VCaP (cell line): ENCODE results near the gene CD47.
A peak's percentile ranks its signal among the peaks of the same experiment; 100 is the strongest.

Experiments
- H3K27ac ChIP-seq: fragments of 450-650 bp; 2 replicates; pipeline ENCODE4 v1.5.1; 2017
- CTCF ChIP-seq: fragments of 450-650 bp; conservative IDR thresholded peaks from 2 replicates; pipeline ENCODE4 v1.5.1; 2017; ENCODE audit warnings: mild to moderate bottlenecking, moderate library complexity

The CD47 gene

GRCh38 chr3:108021533-108021932 lies 69.3 kb downstream of the CD47 start:
- TF ChIP-seq CTCF = no peak
- no peak overlapping the region for H3K27ac ChIP-seq

GRCh38 chr3:108021131-108021530 lies 69.7 kb downstream of the CD47 start:
- H3K27ac ChIP-seq = no peak overlapping the region
- TF ChIP-seq CTCF = no peak

GRCh38 chr3:108018552-108018951 lies 72.3 kb downstream of the CD47 start:
- no peak overlapping the region for H3K27ac ChIP-seq
- no peak for TF ChIP-seq CTCF

- H3K27ac ChIP-seq = no peak overlapping the region
- no peak for TF ChIP-seq CTCF
These were observed 73.2 kb downstream of the CD47 start for GRCh38 chr3:108017587-108017986.

- no peak overlapping the region for H3K27ac ChIP-seq
- no peak for TF ChIP-seq CTCF
These were observed 75.9 kb downstream of the CD47 start for GRCh38 chr3:108014943-108015342.

- 0 out of 2 replicates have a peak overlapping the region, but pooled peaks have one; percentile 12 for H3K27ac ChIP-seq
- TF ChIP-seq CTCF = no peak
These were observed 77.4 kb downstream of the CD47 start for GRCh38 chr3:108013141-108014055.

- H3K27ac ChIP-seq = no peak overlapping the region
- TF ChIP-seq CTCF = no peak
These were observed 78.5 kb downstream of the CD47 start for GRCh38 chr3:108012304-108012703.
